GM12873 (cell line): Measurements from ENCODE around the gene SHTN1.

ENCODE experiments used
- CTCF ChIP-seq: IDR thresholded peaks from 2 replicates; pipeline ENCODE4 v1.5.1; 2012; ENCODE audit warnings: low read depth, mild to moderate bottlenecking, moderate library complexity, low read length, control low read depth; ENCODE audit not compliant: insufficient read depth; ENCODE audit errors: missing control alignments

SHTN1 gene

GRCh38 chr10:116995648-116996047 is 9.3 kb downstream of the SHTN1 start:
- TF ChIP-seq CTCF, result no peak

- TF ChIP-seq CTCF, result no peak
Observed at GRCh38 chr10:116994113-116994890, 10.7 kb downstream of the SHTN1 start.

- TF ChIP-seq CTCF, result no peak
Observed at GRCh38 chr10:116993610-116994009, 11.4 kb downstream of the SHTN1 start.

GRCh38 chr10:116992183-116992582 is 12.8 kb downstream of the SHTN1 start:
- TF ChIP-seq CTCF, result no peak

GRCh38 chr10:116990276-116990800 is 14.6 kb downstream of the SHTN1 start:
- no peak for TF ChIP-seq CTCF

- TF ChIP-seq CTCF, result no peak
Observed at GRCh38 chr10:116989439-116989838, 15.5 kb downstream of the SHTN1 start.

GRCh38 chr10:116988311-116988710 is 16.7 kb downstream of the SHTN1 start:
- no peak for TF ChIP-seq CTCF
